Ishikawa (cell line): ENCODE measurements around the gene RREB1.
A peak's percentile ranks its signal among the peaks of the same experiment; 100 is the strongest.

Experiments
- CEBPB ChIP-seq: IDR thresholded peaks from 2 replicates; pipeline ENCODE4 v1.6.1; 2012
- CREB1 ChIP-seq: IDR thresholded peaks from 2 replicates; pipeline ENCODE4 v1.6.1; 2012; ENCODE audit warnings: low read depth
- EGR1 ChIP-seq: IDR thresholded peaks from 2 replicates; pipeline ENCODE4 v1.6.1; 2012
- EP300 ChIP-seq: IDR thresholded peaks from 2 replicates; pipeline ENCODE4 v1.6.1; 2012; ENCODE audit warnings: borderline replicate concordance
- FOXM1 ChIP-seq: IDR thresholded peaks from 2 replicates; pipeline ENCODE4 v1.6.1; 2012; ENCODE audit warnings: low read depth, borderline replicate concordance
- NFIC ChIP-seq: IDR thresholded peaks from 2 replicates; pipeline ENCODE4 v1.6.1; 2012
- RAD21 ChIP-seq: IDR thresholded peaks from 2 replicates; pipeline ENCODE4 v1.6.1; 2012; ENCODE audit warnings: low read depth
- TAF1 ChIP-seq: IDR thresholded peaks from 2 replicates; pipeline ENCODE4 v1.6.1; 2012; ENCODE audit warnings: low read depth, mild to moderate bottlenecking
- TCF12 ChIP-seq: IDR thresholded peaks from 2 replicates; pipeline ENCODE4 v1.6.1; 2012; ENCODE audit warnings: low read depth
- TEAD4 ChIP-seq: IDR thresholded peaks from 2 replicates; pipeline ENCODE4 v1.6.1; 2012
- YY1 ChIP-seq: IDR thresholded peaks from 2 replicates; pipeline ENCODE4 v1.6.1; 2012; ENCODE audit warnings: low read depth
- ZBTB7A ChIP-seq: IDR thresholded peaks from 2 replicates; pipeline ENCODE4 v1.6.1; 2012; ENCODE audit warnings: low read depth
- TF ChIP-seq, protein P1 (sequence below): IDR thresholded peaks from 2 replicates; pipeline ENCODE4 v1.6.1; 2012
- TF ChIP-seq, protein P2 (sequence below): IDR thresholded peaks from 2 replicates; pipeline ENCODE4 v1.6.1; 2012; ENCODE audit warnings: low read depth, mild to moderate bottlenecking
- TF ChIP-seq, protein P3 (sequence below): IDR thresholded peaks from 2 replicates; pipeline ENCODE4 v1.6.1; 2012

Gene RREB1

DNA sequence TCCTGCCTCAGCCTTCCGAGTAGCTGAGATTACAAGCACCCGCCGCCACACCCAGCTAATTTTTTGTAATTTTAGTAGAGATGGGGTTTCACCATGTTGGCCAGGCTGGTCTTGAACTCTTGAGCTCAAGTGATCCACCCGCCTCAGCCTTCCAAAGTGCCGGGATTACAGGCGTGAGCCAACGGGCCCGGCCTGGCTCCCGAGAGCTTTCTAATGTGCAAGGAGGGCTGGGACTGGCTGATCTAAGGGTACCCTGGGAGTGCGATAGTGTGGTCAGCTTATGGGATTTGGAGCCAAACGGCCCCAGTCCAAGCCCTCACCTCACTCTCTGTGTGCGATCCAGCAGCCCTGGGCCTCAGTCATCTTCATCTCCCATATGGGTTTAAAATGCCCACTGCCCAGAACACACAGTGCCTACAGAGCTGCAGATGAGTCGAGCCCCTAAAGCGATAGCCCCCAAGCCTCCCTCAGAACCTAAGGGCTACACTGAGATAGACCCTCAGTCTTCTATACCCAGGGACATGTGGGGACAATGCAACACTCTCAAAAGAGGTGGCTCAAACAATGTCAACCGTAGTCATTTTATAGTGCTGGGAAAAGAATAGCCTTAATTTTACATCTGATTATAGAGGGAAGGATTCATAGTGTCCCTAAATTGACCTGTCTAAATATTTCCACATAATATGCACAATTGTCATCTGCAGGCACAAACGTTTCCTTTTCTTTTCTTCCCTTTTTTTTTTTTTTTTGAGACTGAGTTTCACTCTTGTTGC is 155.2 kb downstream of the RREB1 start:
- no peak for TF ChIP-seq EGR1
- TF ChIP-seq, protein P1, sequence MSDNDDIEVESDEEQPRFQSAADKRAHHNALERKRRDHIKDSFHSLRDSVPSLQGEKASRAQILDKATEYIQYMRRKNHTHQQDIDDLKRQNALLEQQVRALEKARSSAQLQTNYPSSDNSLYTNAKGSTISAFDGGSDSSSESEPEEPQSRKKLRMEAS = no peak
- no peak for TF ChIP-seq EP300
- TF ChIP-seq CEBPB = no peak
- no peak for TF ChIP-seq ZBTB7A
- no peak for TF ChIP-seq TCF12
- TF ChIP-seq NFIC = no peak
- no peak for TF ChIP-seq TAF1
- no peak for TF ChIP-seq CREB1

DNA sequence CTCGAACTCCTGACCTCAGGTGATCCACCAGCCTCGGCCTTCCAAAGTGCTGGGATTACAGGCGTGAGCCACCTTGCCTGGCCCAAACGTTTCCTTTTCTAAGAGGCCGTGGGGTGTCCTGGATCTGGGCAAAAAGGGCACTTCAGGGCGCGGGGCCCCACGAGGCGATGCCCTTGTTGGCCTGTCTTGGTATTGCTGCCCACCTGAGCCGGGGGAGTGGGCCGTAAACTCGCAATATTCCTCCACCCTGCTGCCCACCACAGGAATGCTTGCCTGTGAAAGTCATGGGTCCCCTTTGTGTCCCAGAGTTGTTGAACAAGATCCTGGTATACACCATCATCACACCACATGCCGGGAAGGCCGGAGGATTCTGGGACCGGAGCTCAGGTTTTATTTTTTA is 156.3 kb downstream of the RREB1 start:
- TF ChIP-seq ZBTB7A (no peak), EP300 (no peak), NFIC (no peak), EGR1 (no peak), TCF12 (no peak), YY1 (no peak), CREB1 (no peak), CEBPB (no peak), TEAD4 (no peak), FOXM1 (no peak), TAF1 (no peak)
- TF ChIP-seq, protein P2, sequence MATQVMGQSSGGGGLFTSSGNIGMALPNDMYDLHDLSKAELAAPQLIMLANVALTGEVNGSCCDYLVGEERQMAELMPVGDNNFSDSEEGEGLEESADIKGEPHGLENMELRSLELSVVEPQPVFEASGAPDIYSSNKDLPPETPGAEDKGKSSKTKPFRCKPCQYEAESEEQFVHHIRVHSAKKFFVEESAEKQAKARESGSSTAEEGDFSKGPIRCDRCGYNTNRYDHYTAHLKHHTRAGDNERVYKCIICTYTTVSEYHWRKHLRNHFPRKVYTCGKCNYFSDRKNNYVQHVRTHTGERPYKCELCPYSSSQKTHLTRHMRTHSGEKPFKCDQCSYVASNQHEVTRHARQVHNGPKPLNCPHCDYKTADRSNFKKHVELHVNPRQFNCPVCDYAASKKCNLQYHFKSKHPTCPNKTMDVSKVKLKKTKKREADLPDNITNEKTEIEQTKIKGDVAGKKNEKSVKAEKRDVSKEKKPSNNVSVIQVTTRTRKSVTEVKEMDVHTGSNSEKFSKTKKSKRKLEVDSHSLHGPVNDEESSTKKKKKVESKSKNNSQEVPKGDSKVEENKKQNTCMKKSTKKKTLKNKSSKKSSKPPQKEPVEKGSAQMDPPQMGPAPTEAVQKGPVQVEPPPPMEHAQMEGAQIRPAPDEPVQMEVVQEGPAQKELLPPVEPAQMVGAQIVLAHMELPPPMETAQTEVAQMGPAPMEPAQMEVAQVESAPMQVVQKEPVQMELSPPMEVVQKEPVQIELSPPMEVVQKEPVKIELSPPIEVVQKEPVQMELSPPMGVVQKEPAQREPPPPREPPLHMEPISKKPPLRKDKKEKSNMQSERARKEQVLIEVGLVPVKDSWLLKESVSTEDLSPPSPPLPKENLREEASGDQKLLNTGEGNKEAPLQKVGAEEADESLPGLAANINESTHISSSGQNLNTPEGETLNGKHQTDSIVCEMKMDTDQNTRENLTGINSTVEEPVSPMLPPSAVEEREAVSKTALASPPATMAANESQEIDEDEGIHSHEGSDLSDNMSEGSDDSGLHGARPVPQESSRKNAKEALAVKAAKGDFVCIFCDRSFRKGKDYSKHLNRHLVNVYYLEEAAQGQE = no peak

DNA sequence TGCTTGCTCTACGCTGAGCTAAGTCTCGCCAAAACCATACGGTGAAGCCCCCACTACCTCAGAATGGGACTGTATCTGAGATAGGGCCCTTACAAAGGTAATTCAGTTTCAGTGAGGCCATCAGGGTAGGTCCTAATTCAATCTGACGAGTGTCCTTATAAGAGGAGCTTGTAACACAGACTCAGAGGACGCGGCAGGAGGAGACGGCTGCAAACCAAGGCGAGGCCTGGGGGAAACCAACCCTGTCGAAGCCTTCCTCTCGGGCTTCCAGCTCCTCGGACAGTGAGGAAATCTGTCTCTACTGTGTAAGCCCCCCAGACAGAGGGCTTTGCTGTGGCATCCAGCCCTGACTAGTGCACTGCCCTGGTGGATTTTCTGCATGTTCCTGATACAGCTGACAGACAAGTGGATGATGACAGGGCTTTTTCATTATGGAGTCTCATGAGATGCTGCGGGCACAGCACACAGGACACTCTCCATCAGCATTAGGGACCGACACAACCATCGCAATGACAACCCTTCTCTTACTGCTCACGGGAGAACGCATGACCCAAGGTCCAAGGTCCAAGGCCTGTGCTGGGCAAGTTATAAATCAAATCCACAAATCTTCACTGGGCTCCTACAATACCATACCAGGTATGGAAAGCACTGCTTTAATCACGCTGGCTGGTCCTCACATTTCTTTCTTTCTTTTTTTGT is 157.1 kb downstream of the RREB1 start:
- TF ChIP-seq EGR1 (no peak), FOXM1 (no peak), CREB1 (no peak), ZBTB7A (no peak), NFIC (no peak), TCF12 (no peak), EP300 (no peak)
- TF ChIP-seq, protein P1 = no peak

DNA sequence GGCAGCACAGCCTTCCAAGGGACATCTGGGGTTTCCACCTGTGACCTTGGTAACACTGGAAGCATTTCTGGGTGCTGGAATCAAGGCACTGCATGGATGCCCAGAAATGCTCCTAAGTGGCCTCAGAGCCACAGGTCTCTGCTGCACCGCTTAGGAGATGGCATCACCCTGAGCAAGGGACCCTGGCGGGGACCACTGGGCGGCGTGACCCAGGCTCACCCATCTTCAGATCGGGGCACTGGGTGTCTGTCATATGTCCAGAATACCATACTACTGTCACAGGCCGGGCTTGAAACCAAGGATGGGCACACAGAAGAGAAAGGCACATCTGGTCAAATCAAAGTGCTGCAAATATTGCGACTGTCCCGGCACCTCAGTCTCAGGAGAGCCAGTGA is 159.3 kb downstream of the RREB1 start:
- TF ChIP-seq TEAD4 = no peak
- TF ChIP-seq FOXM1 = no peak
- no peak for TF ChIP-seq EGR1
- TF ChIP-seq CEBPB = no peak

DNA sequence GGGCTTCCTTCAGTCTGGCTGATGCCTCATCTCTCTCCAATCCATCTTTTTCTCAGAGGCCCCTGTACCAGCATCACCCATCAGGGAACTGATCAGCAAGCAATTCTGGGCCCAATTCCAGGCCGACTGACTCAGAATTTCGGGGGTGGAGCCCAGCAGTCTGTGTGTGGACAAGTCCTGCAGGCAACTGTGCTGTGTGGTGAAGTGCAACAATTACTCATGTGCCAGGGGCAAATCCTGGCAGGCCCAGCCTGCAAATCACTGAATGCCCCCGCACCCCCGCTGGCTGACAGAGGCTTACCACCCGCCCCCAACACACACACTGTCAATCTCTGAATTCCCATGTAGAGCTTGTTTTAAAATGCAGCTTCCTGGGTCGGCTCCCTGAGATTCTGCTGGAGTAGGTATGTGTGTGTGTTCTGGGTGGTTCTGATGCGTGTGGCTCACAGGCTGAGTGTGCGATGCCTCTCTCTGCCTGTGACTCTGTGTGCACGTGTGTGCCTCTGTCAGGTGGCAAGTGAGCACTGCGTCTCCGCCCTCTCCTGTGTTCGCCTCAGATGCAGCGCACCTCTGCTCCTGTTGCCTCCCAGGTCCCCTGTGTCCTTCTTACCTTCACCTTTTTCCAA is 159.8 kb downstream of the RREB1 start:
- TF ChIP-seq NFIC (peak; percentile 59), TEAD4 (0 out of 2 replicates have a peak, but pooled peaks have one; percentile 8), YY1 (no peak)

DNA sequence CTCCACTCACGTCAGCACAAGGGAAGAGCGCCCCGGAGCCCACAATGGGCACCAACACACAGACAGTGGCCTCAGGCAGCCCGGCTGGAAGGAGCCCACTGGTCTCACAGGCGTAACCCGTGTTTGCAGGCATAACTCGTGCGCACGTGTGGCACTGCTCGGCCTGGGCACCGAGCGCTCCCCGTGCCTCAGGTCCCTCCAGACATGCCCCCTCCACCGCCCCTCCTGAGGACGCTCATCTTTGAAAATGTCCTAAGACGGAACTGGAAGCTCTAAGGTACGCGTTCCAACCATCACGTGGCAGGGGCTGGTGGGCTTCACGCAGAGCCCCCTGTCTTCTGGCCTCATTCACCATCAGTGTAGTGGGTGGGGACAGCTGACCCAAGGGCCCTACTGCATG is 160.6 kb downstream of the RREB1 start:
- TF ChIP-seq TEAD4 (no peak), FOXM1 (no peak), YY1 (no peak), NFIC (no peak), ZBTB7A (no peak), CEBPB (no peak), RAD21 (no peak), CREB1 (no peak), EP300 (no peak), EGR1 (no peak), TAF1 (no peak), TCF12 (no peak)
- TF ChIP-seq, protein P2 = no peak
- TF ChIP-seq, protein P1 = no peak
- TF ChIP-seq, protein P3, sequence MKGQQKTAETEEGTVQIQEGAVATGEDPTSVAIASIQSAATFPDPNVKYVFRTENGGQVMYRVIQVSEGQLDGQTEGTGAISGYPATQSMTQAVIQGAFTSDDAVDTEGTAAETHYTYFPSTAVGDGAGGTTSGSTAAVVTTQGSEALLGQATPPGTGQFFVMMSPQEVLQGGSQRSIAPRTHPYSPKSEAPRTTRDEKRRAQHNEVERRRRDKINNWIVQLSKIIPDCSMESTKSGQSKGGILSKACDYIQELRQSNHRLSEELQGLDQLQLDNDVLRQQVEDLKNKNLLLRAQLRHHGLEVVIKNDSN = no peak
